Endodermal cell (in vitro differentiated cells): ENCODE data around the gene NOP9. TPM values are rescaled to one million over a fixed set of nuclear protein-coding genes. Genes with fewer than 3 reads are reported as not detected.

Experiments used
- DNase-seq: peaks from one replicate; pipeline ENCODE4 v3.0.0-alpha.2; 2017
- H3K27ac ChIP-seq: 2 replicates; pipeline ENCODE4 v1.5.1; 2013; ENCODE audit warnings: mild to moderate bottlenecking, low read depth, low read length, moderate library complexity
- H3K27me3 ChIP-seq: 2 replicates; pipeline ENCODE4 v1.6.1; 2013; ENCODE audit warnings: mild to moderate bottlenecking, low read length, moderate library complexity; ENCODE audit not compliant: insufficient read depth, control insufficient read depth, poor library complexity, severe bottlenecking
- H3K36me3 ChIP-seq: 2 replicates; pipeline ENCODE4 v1.7.0; 2013; ENCODE audit warnings: mild to moderate bottlenecking, low read length, moderate library complexity; ENCODE audit not compliant: control insufficient read depth, insufficient read depth
- H3K4me1 ChIP-seq: one replicate; pipeline ENCODE4 v1.7.0; 2013; ENCODE audit warnings: low read length; ENCODE audit not compliant: control insufficient read depth, insufficient read depth
- H3K4me3 ChIP-seq: 2 replicates; pipeline ENCODE4 v1.5.1; 2013; ENCODE audit warnings: mild to moderate bottlenecking, low read length, moderate library complexity
- H3K9ac ChIP-seq: 2 replicates; pipeline ENCODE4 v1.6.1; 2013; ENCODE audit warnings: mild to moderate bottlenecking, low read length, moderate library complexity; ENCODE audit not compliant: poor library complexity, severe bottlenecking; ENCODE audit errors: extremely low read depth
- H3K9me3 ChIP-seq: 2 replicates; pipeline ENCODE4 v1.6.1; 2013; ENCODE audit warnings: mild to moderate bottlenecking, low read length, moderate library complexity; ENCODE audit not compliant: control insufficient read depth
- H3K27ac Mint-ChIP-seq: 2 replicates; pipeline ENCODE4 v1.8.0; 2020; ENCODE audit warnings: mixed read lengths
- H3K27me3 Mint-ChIP-seq: 2 replicates; pipeline ENCODE4 v1.8.0; 2021; ENCODE audit warnings: mild to moderate bottlenecking, mixed read lengths; ENCODE audit not compliant: insufficient read depth
- H3K36me3 Mint-ChIP-seq: 2 replicates; pipeline ENCODE4 v1.8.0; 2020; ENCODE audit warnings: low read depth, mixed read lengths
- H3K4me1 Mint-ChIP-seq: 2 replicates; pipeline ENCODE4 v1.8.0; 2020; ENCODE audit warnings: mixed read lengths
- H3K4me3 Mint-ChIP-seq: 2 replicates; pipeline ENCODE4 v1.8.0; 2020; ENCODE audit warnings: mild to moderate bottlenecking, moderate library complexity, mixed read lengths
- H3K9me3 Mint-ChIP-seq: 2 replicates; pipeline ENCODE4 v1.8.0; 2020; ENCODE audit warnings: mild to moderate bottlenecking, mixed read lengths
- CTCF ChIP-seq: fragments of 200-600 bp; sonication (generic); conservative IDR thresholded peaks from 2 replicates; pipeline ENCODE4 v1.5.0; 2021; ENCODE audit warnings: antibody characterized with exemption, mild to moderate bottlenecking
- WGBS, 2 experiments: methylation state at CpG; one replicate each; pipeline versions ENCODE4 v1.1.5 to v1.1.7; 2013; ENCODE audit warnings: missing lambda C conversion rate in 2 of 2, mixed read lengths in 1 of 2; ENCODE audit not compliant: insufficient coverage in 1 of 2, insufficient read length in 1 of 2; 5-methylcytosine and 5-hydroxymethylcytosine counted together
- total RNA-seq, 2 donors: library from RNA; stranded (reverse); fragmentation: NEBNext Ultra II Directional in 1 of 2; extraction: Animal tissue kit (Norgen Biotek cat#: 25700) in 1 of 2; gene quantifications; 2 replicates in 1 of 2; 3 replicates in 1 of 2; pipeline ENCODE4 v1.2.1, GENCODE V29; 2021

Gene NOP9
- total RNA-seq, 2 donors from 2014 or later = 31.1 to 32.0 TPM

- Mint-ChIP-seq H3K4me1 (peaks cover 16% of the 10 kb centered on the region), H3K9me3 (no peaks in the 10 kb centered on the region), H3K27me3 (no peaks in the 10 kb centered on the region), H3K36me3 (peaks cover 40% of the 10 kb centered on the region), H3K4me3 (peak overlapping the region; percentile 89), H3K27ac (peak overlapping the region; percentile 97)
- no peaks in the 10 kb centered on the region for H3K9me3 ChIP-seq
- peak overlapping the region; percentile 92 for H3K4me3 ChIP-seq
- WGBS, 2 experiments = 81 to 85% methylated on average over 6 to 7 of the region's 7 CpGs
- TF ChIP-seq CTCF = no peak
- H3K27ac ChIP-seq = no peak overlapping the region
- H3K4me1 ChIP-seq = no peaks in the 10 kb centered on the region
- H3K27me3 ChIP-seq = no peaks in the 10 kb centered on the region
- H3K9ac ChIP-seq = peak overlapping the region; percentile 64
- peaks cover 44% of the 10 kb centered on the region for H3K36me3 ChIP-seq
- DNase-seq = peak; percentile 63
These were observed 777 bp upstream of the NOP9 start for GRCh38 chr14:24298892-24299254.

GRCh38 chr14:24300326-24300980 lies 803 bp downstream of the NOP9 start:
- peak overlapping the region; percentile 89 for H3K4me3 Mint-ChIP-seq
- H3K27me3 ChIP-seq = no peaks in the 10 kb centered on the region
- H3K4me1 Mint-ChIP-seq = peaks cover 16% of the 10 kb centered on the region
- H3K9ac ChIP-seq = peak overlapping the region; percentile 64
- no peak for TF ChIP-seq CTCF
- no peak for DNase-seq
- H3K4me3 ChIP-seq = peak overlapping the region; percentile 92
- H3K36me3 ChIP-seq = peaks cover 53% of the 10 kb centered on the region
- no peaks in the 10 kb centered on the region for H3K4me1 ChIP-seq
- no peaks in the 10 kb centered on the region for H3K9me3 Mint-ChIP-seq
- H3K9me3 ChIP-seq = no peaks in the 10 kb centered on the region
- H3K36me3 Mint-ChIP-seq = peaks cover 54% of the 10 kb centered on the region
- H3K27me3 Mint-ChIP-seq = no peaks in the 10 kb centered on the region
- WGBS, 2 experiments = 37 to 39% methylated on average over 10 to 16 of the region's 16 CpGs
- peak overlapping the region; percentile 97 for H3K27ac Mint-ChIP-seq
- H3K27ac ChIP-seq = no peak overlapping the region

- Histone ChIP-seq H3K36me3 (peaks cover 65% of the 10 kb centered on the region), H3K4me1 (no peaks in the 10 kb centered on the region), H3K27me3 (no peaks in the 10 kb centered on the region), H3K27ac (no peak overlapping the region), H3K4me3 (no peak overlapping the region), H3K9ac (no peak overlapping the region), H3K9me3 (no peaks in the 10 kb centered on the region)
- DNase-seq = no peak
- Mint-ChIP-seq H3K4me3 (no peak overlapping the region), H3K9me3 (no peaks in the 10 kb centered on the region), H3K4me1 (peaks cover 19% of the 10 kb centered on the region), H3K27ac (no peak overlapping the region), H3K27me3 (no peaks in the 10 kb centered on the region), H3K36me3 (peaks cover 66% of the 10 kb centered on the region)
- WGBS, 2 experiments = 94 to 97% methylated on average over 10 to 11 of the region's 11 CpGs
- no peak for TF ChIP-seq CTCF
These were observed 4.4 kb downstream of the NOP9 start for GRCh38 chr14:24304019-24304387.
